NCI-H526 treated with DMSO at 0.1 percent for 48 hours (cell line): ENCODE results near the gene FGF9.

Experiments
- DNase-seq: peaks from one replicate; lab custom pipeline; 2025; lab: John Stamatoyannopoulos, UW

Gene FGF9

GRCh38 chr13:21670883-21671619, at the start of gene FGF9:
Gene FGF9 (plus strand): TSS chr13:21671073. CDS start chr13:21671913, 840 bp downstream.
- peak; percentile 94 for DNase-seq

GRCh38 chr13:21625366-21625765, 45.5 kb upstream of the FGF9 start:
- DNase-seq, result peak; percentile 79

- no peak for DNase-seq
Measured at GRCh38 chr13:21632196-21632595, 38.7 kb upstream of the FGF9 start.

- no peak for DNase-seq
Measured at GRCh38 chr13:21636656-21637055, 34.2 kb upstream of the FGF9 start.

GRCh38 chr13:21637296-21637695, 33.6 kb upstream of the FGF9 start:
- no peak for DNase-seq

GRCh38 chr13:21638319-21639282, 32.3 kb upstream of the FGF9 start:
- peak; percentile 35 for DNase-seq

- no peak for DNase-seq
Measured at GRCh38 chr13:21639561-21639960, 31.3 kb upstream of the FGF9 start.

GRCh38 chr13:21641629-21642028, 29.2 kb upstream of the FGF9 start:
- DNase-seq, result no peak

- no peak for DNase-seq
Measured at GRCh38 chr13:21657538-21657937, 13.3 kb upstream of the FGF9 start.

- no peak for DNase-seq
Measured at GRCh38 chr13:21659087-21659486, 11.8 kb upstream of the FGF9 start.

GRCh38 chr13:21661097-21661909, 9.6 kb upstream of the FGF9 start:
- no peak for DNase-seq

GRCh38 chr13:21663197-21663596, 7.7 kb upstream of the FGF9 start:
- DNase-seq, result no peak

- peak; percentile 61 for DNase-seq
Measured at GRCh38 chr13:21668732-21669275, 2.1 kb upstream of the FGF9 start.

- DNase-seq, result peak; percentile 94
Measured at GRCh38 chr13:21670006-21670882, 629 bp upstream of the FGF9 start.

GRCh38 chr13:21671620-21672286, 880 bp downstream of the FGF9 start:
- DNase-seq, result peak; percentile 78

- no peak for DNase-seq
Measured at GRCh38 chr13:21672287-21672680, 1.4 kb downstream of the FGF9 start.

- peak; percentile 45 for DNase-seq
Measured at GRCh38 chr13:21672796-21673538, 2.1 kb downstream of the FGF9 start.

GRCh38 chr13:21673539-21673788, 2.6 kb downstream of the FGF9 start:
- no peak for DNase-seq

- peak; percentile 88 for DNase-seq
Measured at GRCh38 chr13:21673789-21674489, 3.1 kb downstream of the FGF9 start.
